Inflammatory macrophage treated with lipopolysaccharide for 4 hours (primary cell): Measurements from ENCODE around the gene ENTHD1.

Source experiments
- DNase-seq: peaks from one replicate; pipeline ENCODE4 v3.0.0-alpha.2; 2020

The ENTHD1 gene, protein sequence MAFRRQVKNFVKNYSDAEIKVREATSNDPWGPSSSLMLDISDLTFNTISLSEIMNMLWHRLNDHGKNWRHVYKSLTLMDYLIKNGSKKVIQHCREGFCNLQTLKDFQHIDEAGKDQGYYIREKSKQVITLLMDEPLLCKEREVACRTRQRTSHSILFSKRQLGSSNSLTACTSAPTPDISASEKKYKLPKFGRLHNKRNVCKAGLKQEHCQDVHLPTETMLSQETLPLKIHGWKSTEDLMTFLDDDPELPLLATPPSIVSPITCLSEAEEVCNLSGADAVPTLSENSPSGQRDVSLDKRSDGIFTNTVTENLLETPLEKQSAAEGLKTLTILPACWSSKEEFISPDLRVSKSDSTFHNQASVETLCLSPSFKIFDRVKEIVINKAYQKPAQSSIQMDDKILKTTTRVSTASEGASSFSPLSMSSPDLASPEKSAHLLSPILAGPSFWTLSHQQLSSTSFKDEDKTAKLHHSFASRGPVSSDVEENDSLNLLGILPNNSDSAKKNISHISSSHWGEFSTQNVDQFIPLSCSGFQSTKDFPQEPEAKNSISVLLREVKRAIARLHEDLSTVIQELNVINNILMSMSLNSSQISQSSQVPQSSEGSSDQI

DNA sequence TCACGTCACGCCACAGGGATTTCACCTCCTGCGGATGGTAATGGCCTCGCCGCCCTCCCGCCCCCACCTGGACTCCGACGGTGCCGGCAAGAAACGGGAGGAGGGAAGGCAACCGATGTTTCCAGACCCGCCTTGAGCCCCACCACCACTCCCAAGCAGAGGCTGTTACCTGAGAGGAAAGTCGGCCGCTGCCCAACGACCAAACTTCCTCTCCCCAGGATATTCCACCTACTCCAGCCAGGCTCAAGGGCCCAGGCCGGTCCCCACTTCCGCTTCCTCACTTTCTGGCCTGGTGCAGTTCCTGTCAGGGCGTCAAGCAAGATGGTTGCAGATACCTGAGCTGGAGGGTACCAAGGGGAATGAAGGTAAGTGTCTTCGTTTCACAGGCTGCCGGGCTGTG lies at the start of gene ENTHD1:
ENTHD1 (minus strand) TSS at position 235 of the 400 bp plus-strand sequence. CDS start 6,012 bp downstream, outside the sequence.
- no peak for DNase-seq

DNA sequence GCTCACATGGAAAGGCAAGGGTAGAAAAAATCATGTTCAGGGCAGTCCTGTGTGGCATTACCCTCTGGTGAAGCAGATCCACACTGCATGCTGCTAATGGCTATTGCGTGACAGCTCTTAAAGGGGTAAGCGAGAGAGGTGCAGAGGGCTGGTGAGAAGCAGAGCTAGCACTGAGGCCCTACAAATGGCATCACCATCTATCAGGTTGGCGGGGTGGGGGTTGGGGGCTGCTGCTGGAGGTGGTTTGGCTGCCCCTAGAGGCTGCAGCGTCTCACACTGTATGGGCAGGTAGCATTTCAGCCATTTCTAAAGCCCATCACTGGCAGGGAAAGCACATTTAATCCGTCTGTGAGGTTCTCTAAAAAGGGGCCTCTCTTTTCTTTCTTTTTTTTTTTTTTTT lies 49.8 kb upstream of the ENTHD1 start:
- DNase-seq = no peak

DNA sequence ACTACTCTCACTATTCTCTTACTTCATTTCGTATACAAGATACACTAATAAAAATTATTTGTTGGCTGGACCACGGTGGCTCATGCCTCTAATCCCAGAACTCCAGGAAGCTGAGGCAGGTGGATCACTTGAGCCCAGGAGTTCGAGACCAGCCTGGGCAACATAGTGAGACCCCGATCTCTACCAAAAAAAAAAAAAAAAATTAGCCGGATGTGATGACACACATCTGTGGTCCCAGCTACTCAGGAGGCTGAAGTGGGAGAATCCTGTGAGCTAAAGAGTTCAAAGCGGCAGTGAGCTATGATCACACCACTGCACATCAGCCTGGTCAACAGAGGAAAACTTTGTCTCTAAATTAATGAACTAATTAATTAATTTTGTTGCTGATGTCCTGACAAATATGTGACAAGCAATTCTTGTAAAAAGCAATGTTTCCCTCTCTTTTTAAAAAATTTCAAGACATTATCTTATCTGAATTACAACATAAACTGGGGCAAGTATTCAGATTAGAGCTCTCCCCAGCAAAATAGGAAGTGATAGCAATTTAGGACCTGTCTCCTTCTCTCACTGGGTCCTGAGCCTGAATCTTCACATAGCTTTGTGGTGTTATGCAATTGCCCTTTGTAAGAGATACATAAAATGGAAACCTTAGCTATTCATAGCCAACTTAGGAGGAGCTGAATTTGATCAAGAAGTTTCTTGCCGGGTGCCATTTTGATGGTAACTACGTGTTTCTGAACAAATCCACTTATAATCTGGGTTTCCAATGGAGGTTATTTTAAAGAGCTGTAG lies 49.1 kb upstream of the ENTHD1 start:
- DNase-seq = peak; percentile 55

DNA sequence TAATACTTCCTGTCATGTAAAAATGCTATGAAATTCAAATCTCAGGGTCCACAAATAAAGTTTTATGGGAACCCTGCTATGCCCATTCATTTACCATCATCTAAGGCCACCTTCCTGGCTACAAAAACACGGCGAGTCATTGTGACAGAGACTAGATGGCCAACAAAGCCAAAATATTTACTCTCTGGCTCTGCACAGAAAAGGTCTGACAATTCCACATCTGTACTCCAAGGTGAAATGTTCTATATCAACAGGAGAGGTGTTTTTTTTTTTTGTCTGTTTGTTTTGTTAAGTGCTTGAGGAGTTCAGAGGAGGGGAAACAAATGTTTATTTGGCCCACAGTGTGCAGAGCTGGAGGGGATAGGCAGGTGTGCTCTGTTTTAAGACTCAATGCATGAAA lies 48.0 kb upstream of the ENTHD1 start:
- DNase-seq = no peak

DNA sequence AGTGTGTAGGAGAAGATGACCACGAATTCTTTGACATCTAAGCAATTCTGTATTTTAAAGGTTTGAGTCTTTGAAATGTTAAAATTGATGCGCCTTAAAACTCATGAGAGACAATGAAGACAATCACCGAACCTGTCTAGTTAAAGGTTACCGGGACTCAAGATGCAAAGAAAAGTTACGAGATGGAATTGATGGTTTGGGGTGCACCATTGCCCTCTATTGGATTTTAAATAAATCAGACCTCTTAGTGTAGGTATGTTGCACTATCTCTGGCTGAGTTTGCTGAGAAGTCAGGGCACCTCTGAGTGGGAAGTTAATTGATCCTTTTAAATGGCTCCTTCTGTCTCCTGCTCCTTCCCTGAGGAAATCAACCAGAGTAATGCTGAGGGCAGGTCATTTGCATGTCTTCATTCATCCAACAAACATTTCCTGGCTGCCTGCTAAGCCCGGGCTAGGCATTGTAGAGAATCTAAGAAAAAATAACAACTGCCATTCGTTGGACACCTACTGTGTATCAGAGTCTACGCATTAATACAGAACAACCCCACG lies 47.3 kb upstream of the ENTHD1 start:
- no peak for DNase-seq

DNA sequence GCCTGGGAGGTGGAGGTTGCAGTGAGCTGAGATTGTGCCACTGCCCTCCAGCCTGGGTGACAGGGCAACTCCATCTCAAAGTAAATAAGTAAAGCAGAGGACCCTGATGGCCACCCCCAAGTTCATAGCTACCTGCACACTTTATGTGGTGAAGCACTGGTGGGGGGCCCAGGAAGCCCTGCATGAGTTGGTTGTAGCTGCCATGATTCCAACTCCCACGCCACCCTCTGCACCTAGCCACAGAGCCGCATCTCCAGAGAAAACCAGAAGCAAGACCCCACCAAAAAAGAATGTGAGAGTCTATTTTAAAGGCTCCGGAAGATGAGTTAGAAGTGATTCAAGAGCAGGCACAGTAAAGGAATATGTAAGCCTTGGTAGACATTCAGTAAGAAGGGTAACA lies 46.3 kb upstream of the ENTHD1 start:
- DNase-seq = no peak

DNA sequence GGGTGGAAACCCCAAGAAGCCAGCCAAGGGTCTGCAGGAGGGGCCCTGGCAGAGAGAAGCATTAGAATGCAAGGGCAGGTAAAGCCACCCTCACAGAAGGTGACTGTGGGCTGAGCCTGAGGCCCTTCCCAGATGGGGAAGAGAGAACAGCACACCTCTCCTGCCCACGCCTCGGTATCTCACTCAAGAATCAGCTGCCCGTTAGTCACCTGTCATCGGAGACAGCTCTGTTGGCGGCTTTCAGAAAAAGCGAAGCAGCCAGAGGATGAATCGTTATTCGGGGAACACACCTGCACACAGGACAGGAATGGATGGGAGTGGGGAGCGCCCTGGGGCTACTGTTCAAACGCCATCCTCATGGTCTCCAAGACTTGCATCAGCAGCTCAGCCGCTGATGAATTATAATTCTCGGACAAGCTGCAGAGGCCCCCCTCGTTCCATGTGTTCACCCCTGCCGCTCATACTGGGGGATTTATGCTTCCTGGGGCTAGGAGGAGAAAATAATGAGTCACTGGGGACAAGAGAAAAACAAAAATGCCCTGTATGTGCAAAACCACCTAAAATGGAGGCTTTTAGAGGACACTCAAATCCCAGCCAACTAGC lies 45.0 kb upstream of the ENTHD1 start:
- no peak for DNase-seq

DNA sequence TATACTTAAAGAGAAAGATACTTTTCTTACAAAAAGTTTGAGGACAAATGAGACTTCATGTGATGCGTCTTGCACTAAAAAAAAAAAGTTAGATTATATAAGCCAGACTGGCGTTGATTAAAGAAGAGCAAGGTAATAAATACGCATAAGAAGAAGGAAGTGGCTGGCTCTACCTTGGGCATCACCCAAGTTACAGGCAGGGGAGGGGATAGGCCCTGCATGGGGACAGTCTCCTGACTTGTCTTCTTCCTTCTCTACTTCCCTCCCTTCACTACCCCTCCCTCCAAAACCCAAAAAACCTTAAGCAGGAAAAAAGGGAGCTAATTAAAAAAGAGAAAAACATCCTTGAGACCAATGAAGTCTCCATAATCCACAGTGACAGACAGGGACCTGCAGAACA lies 44.3 kb upstream of the ENTHD1 start:
- DNase-seq = no peak

DNA sequence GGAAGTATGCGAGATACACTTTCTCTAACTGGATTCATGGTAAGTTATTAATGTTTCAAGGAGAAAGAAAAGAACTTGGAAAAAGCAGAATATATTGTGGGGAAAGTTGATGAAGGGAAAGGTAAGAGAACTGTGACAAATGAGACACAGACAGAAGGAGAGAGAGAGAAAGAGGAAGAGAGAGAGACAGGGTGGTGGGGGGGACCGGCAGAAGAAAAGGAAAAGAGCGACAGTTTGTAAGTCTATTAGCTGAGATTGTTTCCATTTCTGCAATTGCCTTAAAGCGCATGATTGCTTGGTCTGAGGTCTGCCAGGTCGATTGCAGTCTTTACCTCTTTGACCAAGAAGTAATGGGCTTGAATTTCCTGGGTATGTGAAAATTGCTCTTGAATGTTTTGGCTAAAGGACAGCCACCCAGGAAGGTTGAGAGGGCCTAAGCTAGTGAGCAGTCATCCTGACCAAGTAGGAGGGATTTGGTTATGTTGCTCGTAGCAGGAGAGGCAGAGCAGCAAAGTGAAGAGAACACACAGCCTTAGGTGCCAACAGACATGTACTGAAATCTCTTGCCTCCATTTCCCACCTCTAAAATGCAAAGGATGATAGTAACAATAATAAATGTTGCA lies 43.1 kb upstream of the ENTHD1 start:
- no peak for DNase-seq

DNA sequence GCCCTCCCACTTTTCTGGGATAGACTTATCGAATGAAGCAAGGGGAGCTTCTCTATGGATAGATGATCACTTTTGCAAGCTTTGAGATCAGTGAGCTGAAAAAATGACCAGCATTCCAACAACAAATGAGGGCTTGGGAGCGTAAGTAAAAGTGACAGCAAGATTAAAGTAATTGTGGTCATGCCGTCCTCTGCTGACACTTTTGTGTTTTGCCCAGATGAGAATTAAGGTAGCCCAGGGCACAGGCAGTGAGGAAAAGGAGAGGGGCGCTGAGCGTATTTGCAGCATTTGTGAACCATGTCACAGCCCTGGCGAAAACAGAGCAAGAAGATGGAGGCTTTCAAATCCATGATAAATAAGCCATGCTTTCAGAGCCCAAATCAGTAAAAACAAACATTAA lies 42.1 kb upstream of the ENTHD1 start:
- no peak for DNase-seq

DNA sequence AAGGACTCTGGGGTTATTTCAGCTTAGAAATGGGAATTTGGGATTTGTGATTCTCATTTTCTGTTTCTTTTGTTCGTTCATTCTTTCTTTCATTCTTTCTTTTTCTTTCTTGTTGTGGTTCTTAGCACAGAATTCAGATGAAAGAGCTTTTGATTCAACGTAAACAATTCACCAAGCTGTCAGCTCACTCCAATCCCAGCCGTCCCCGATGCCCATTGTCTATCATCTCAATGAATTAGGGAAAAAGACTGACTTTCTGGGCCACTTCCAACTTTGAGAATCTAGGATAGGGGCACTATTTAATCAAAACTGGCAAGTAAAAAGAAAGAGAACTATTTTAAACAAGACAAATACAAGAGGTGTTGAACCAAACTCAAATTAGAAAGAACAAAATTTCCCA lies 41.6 kb upstream of the ENTHD1 start:
- no peak for DNase-seq

DNA sequence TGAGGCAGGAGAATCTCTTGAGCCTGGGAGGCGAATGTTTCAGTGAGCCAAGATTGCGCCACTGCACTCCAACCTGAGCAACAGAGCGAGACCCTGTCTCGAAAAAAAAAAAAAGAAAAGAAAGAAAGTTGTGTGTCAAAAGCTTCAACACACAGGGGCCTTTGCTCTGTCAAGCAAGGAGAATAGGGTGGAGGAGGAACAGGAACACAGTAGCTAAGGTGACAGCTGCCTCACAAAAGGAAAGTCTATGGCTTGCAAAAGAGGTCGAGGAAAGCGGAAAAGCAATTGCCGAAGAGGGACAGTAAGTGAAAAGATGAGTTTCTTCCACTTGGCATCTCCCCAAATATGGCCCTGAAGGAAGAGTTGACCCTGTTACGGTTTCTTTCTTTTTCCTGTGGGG lies 40.2 kb upstream of the ENTHD1 start:
- DNase-seq = no peak

DNA sequence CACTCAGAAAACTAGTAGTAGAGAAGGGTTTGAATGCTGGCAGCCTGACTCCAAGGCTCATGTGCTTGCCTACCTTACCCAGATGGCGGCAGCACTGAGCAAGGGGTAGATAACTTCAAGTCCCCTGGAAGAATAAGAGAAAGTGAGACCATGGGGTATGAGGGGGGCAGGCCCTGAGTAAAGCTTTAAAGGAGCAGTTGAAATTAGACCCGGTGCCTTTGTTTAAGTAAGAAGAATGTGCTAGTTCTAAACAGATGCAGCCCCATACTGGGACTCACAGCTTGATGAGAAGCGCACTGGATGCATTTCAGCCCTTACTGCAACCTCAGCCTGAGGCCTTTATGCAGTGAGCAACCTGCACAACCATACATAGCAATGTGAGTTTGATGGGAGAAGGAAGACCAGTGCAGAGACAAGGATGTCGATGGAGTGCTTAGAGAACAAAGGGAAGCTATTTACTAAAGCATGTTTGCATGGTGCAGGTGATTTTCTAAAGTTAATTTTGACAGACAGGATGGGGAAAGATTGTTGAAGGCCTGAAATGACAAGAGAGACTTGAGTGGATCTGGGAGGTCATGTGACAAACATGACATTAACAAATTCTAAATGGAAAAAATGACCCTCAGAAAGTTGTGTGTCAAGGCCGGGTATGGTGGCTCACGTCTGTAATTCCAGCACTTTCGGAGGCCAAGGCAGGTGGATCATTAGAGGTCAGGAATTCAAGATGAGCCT lies 39.5 kb upstream of the ENTHD1 start:
- DNase-seq = peak; percentile 34

DNA sequence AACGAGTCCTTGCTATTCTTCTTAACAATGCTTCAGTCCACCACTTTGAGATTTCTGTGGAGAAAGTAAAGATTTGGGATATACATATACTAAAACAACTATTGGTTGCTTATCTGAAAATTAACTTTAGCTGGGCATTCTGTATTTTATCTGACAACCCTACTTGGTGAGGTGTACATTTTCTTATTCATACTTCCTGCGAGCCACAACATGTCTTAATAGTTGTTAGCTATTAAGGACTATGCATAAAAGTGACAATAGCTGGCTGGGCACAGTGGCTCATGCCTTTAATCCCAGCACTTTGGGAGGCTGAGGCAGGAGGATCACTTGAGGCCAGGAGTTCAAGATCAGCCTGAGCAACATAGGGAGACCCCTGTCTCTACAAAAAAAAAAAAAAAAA lies 38.6 kb upstream of the ENTHD1 start:
- DNase-seq = no peak

DNA sequence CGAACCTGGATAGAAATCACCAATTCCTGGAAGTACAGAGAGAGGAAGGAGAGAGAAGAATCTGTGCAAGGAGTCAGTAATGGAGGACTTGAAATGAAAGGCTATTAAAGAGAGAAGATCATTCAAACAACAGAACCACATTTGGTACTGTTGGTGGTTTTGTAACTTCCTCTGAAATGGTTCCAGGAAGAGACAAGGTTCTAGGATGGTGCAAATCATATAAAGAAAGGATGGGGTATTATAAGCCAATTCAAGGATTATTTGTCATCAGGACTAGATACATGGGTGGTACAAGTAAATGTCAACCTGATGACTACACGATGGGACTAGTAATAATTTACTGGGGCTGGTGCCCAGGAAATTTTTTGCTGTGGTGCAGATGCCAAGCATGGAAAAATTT lies 37.7 kb upstream of the ENTHD1 start:
- DNase-seq = no peak

DNA sequence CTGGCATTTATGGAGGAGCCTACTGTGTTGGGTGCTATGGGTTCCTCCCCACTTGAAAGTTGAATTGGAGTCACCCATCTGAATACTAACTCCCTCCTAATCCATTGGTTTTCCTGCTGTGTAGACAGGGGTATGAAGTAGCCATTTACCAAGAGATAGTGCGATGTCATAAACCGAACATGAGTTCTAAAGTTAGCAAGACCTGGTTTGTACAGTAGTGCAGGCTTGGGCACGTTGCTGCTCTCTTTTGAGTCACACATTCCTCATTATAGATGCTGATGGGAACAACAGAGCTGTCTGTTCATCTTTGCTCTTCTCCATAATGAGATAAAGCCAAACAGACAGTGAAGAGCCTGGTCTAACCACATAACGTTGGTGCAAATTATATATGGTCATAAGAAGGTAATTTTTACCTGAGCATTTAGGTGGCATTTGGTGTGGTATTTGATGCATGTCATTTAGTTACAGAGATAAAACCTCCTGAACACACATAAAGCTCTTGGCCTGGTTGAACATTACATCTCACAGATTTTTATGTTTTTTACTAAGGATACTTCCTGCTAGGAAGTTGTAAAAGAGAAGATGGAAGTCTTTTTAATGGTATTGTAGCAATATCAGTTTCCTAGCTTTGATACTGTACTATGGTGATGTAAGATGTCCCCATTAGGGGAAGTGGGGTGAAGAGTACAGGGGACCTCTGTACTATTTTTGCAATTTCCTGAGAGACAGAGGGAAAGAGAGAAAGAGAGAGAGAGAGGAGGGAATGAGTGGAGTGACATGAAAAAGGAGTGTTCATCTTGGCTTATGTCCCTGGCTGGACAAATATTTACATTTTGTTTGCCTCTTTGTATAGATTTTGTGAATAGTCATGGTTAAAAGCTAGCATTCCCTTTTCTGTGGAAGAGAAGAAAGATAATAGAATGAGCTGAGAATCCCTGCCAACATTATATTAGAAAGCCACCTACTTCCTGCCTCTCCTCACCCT lies 35.3 kb upstream of the ENTHD1 start:
- DNase-seq = peak; percentile 37

DNA sequence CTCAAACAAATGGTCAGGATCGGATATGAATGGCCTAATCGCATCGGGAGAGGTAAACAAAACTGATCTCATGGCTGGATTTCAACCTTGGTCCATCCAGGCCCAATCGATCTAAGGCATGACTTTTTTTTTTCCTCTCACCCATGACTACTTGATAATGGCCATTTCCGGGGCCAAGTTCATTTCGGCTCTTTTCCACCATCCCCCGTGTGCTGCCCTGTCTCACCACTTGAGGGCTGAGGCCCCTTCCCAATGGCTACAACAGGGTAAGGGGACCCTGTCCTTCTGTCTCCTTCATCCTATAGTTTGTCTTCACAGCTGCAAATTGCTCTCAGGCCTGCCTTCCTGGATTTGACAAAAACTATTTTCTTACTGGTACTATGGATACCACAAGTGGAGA lies 34.0 kb upstream of the ENTHD1 start:
- no peak for DNase-seq

DNA sequence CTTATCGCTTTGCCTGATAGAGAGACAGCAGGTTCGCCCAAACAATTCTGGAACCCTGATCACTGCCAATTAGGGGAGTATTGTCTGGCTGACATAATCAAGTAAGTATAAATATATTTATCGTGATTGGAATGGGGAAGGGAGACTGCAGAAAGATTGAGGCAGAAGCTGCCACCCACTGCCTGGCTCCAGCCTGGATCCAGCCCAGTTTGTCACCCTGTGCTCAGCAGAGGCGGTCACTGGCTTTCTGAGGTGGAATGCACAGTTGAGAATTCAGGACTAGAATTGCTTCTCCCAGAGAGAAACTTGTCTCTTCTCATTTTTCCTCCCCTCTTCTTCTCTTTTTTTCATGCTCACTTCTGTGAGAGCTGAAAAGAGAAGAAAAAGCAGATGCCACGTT lies 33.2 kb upstream of the ENTHD1 start:
- no peak for DNase-seq

DNA sequence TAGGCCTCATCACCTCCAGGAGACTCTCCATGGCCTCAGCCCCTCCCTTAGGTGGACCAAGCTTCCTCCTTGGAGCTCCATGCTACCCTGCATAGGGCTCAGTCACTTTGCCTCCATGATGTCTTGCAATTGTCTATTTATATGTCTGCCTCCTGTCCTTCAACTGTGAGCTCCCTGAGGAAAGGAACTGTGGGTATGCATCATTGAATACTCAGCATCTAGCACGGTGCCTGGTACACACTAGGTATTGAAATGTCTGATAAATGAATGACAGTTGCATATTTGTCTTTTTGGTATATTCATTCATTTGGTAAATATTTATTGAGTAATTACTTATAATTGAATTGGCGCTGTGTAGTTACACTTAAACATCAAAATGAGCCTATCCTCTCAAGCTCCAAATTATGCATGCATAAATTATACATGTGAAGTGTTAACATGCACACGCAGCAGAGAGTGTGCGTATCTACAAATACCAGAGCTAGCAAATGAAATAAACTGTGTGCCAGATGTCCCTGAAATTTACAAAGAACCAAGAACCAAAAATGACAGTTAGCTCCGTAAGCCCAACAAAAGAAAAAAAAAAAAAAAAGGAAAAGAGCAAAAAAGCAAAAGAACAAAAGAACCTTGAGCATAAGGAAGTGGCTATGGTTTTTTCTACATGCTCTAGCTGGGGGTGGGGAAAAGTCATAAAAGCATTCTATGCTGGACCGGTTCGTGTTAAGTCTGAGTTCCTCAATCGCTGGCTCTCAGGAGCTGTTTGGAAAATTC lies 32.5 kb upstream of the ENTHD1 start:
- DNase-seq = no peak

DNA sequence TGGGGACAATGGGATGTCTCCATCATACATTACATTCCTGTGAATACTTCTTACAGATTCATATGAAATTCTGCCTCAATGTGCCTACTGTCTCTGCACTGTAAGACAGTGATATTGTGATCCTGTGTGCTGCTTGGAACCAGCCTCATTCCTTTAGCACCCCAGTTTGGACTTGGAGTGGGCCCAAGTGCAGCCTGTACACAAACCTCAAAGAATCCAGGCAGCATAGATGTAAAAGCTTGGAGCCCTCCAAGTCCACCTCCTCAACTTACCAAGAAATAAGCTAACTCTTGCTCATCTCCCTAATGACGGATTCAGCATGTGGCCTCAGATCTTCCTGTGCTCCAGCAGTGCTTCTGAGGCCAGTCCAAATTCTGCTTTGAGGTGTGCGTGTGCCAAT lies 31.7 kb upstream of the ENTHD1 start:
- no peak for DNase-seq
